UCSD-AML1 (cell line): ENCODE results near the gene COL23A1.

ENCODE experiments used
- DNase-seq: peaks from one replicate; lab custom pipeline; 2025; ENCODE audit not compliant: unreplicated experiment; lab: John Stamatoyannopoulos, UW

Gene COL23A1

DNA sequence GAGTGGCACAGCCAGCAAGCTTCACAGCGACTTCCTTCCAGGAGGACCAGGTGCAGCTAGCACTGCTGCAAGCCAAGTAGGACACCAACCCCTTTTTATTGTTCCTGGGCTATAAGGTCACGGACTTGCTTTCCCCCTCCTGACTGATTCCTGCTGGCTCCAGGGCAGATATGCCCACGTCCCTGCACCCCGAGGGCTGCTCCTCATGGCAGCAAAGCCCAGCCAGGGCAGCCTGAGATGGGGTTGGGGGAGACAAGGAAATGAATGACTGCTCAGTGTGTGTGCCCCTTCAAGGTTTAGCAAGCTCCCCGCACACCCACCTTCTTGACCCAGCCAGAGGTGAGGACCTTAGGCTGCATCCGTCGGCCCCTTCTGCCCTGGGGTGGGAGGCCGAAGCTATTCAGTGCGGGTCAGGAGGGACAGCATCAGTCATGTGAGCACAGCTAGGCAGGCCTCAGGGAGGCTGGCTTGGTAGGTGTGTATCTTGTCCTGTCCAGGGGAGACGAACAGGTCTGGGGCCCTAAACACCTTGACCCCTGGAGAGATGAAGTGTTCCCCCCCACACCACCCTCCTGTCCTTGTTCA, 221.4 kb downstream of the COL23A1 start:
- DNase-seq, result no peak

GRCh38 chr5:178368274-178368673, 221.9 kb downstream of the COL23A1 start:
- peak; percentile 42 for DNase-seq

GRCh38 chr5:178367736-178368120, 222.5 kb downstream of the COL23A1 start:
- no peak for DNase-seq

DNA sequence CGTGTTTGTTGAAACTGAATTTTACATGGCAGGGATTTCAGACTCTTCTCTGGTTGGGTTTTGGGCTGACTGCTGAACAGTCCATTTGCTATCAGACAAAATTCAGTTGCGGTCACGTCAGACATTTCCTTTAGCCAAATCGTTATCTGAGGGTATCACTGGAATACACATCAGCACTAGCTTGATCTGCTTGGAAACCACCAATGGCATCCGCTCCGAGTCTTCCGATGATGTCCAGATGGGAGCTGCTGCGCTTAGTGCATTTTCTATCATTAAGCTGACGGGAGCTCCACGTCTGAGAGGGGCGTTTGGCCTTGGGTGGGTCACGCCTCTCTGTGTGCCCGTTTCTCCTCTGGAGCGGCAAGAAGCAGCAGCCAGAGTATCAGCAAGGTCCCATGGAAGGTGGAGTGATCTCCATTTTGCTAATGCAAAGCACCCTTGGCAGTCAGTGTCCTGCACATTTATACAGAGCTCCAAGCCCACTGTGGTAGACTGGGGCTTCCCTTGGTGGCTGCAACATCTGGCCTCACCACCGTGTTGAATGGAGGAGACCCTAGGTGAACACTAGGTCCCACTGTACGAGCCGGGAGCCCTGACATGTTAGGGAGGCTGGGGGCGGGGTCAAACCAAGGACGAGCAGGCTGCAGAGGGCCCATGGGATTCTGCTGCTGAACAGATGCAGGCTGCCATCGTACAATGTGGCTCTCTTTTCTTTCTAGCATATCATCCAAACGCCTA, 223.0 kb downstream of the COL23A1 start:
- no peak for DNase-seq

GRCh38 chr5:178365501-178366440, 224.4 kb downstream of the COL23A1 start:
- no peak for DNase-seq

DNA sequence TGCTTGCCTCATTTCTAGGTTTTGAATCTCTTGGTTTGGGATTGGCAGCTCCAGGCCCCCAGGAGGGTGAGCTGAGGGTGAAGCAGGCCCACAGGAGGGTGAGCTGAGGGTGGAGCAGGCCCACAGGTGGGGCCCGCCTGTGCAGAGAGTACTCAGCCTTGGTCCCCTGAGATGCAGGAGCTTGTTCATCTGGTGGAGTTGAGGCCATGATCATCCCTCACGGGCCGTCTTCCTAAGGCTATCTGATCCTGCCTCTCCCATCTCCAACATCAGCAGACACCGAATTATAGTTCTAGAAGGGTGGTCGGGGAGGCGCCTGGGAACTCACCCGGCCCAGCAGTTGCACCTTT, 225.9 kb downstream of the COL23A1 start:
- no peak for DNase-seq

DNA sequence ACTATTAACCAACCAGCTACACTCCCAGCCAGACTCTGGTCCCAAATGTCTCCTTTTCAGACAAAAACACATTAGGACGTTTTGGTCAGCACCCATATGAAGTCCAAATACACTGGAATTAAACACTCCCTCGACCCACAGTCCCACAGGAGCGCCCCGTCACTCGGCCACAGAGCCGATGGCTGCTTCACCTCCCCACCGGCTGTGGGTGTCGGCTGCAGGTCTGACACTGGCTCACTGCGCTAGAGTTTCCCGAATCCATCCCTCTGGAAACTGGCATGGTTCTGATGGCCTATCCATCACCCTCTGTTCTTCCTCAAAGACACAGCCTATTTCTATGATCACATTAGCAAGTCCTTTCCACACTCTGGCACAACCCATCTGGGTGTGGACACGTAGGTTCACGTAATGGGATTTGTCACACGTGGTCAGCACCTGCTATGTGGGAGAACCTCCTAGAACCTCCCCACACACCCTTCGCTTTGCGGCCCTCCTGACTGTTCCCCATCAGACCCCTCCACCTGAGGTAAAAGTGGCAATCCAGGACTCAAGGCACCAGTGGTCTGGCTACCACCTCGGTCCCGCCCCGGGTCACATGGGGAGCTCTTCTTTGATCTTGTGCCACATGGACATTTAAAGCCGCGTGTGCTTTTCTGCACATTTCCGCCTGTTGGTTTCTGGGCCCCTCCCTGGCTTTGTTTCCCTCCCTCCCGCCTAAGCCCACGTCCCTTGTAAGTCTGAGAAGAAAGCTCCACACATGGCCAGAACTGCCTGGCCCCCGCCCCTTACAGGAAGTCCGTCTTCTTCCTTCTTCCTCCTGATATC, 226.5 kb downstream of the COL23A1 start:
- DNase-seq, result peak; percentile 51

- DNase-seq, result no peak
These were observed 228.3 kb downstream of the COL23A1 start for GRCh38 chr5:178361657-178362445.

- DNase-seq, result no peak
These were observed 229.3 kb downstream of the COL23A1 start for GRCh38 chr5:178360926-178361235.

GRCh38 chr5:178360222-178360925, 229.8 kb downstream of the COL23A1 start:
- DNase-seq, result no peak

DNA sequence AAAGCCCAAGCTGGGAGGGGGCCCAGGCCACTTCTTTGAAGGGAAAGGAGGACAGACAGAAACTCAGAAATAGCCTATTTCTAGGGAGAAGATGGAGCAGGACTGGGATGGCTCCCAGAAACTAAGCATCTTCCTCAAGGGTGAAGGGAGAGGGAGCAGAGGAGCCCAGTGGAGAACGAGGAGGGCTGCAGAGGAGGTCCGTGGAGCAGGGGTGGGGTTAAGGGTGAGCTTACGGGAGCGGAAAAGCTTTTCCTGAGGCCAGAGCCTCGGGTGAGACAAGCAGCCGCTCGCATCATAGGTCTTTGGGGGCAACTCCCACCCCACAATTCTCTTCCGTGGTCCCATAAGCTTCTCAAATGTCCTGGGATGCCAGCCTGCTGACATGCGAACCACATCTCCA, 230.5 kb downstream of the COL23A1 start:
- no peak for DNase-seq

GRCh38 chr5:178357678-178358077, 232.5 kb downstream of the COL23A1 start:
- DNase-seq, result no peak

GRCh38 chr5:178357121-178357521, 233.1 kb downstream of the COL23A1 start:
- no peak for DNase-seq

GRCh38 chr5:178356431-178356872, 233.7 kb downstream of the COL23A1 start:
- DNase-seq, result no peak

GRCh38 chr5:178355671-178356070, 234.5 kb downstream of the COL23A1 start:
- DNase-seq, result no peak

GRCh38 chr5:178353461-178353860, 236.7 kb downstream of the COL23A1 start:
- DNase-seq, result no peak

- no peak for DNase-seq
These were observed 238.2 kb downstream of the COL23A1 start for GRCh38 chr5:178352035-178352349.

- no peak for DNase-seq
These were observed 238.8 kb downstream of the COL23A1 start for GRCh38 chr5:178351221-178352034.
